ENCODE results near the gene TADA3.

- TF ChIP-seq CTCF (IDR thresholded peaks at IDR 0.05) (no peak), POLR2A (IDR thresholded peaks at IDR 0.05) (no peak), POLR2AphosphoS5 (IDR thresholded peaks at IDR 0.05) (no peak)
These were observed 14.7 kb upstream of the TADA3 start for GRCh38 chr3:9806688-9807589.

Measured in prostate gland (tissue), 2 donors.